IPS-NIHi11 (cell line): ENCODE results near the gene PDRG1.
A peak's percentile ranks its signal among the peaks of the same experiment; 100 is the strongest.

Experiments used
- DNase-seq: peaks from one replicate; pipeline ENCODE4 v3.0.0; 2012; ENCODE audit warnings: mixed read lengths, low spot score

PDRG1 gene

DNA sequence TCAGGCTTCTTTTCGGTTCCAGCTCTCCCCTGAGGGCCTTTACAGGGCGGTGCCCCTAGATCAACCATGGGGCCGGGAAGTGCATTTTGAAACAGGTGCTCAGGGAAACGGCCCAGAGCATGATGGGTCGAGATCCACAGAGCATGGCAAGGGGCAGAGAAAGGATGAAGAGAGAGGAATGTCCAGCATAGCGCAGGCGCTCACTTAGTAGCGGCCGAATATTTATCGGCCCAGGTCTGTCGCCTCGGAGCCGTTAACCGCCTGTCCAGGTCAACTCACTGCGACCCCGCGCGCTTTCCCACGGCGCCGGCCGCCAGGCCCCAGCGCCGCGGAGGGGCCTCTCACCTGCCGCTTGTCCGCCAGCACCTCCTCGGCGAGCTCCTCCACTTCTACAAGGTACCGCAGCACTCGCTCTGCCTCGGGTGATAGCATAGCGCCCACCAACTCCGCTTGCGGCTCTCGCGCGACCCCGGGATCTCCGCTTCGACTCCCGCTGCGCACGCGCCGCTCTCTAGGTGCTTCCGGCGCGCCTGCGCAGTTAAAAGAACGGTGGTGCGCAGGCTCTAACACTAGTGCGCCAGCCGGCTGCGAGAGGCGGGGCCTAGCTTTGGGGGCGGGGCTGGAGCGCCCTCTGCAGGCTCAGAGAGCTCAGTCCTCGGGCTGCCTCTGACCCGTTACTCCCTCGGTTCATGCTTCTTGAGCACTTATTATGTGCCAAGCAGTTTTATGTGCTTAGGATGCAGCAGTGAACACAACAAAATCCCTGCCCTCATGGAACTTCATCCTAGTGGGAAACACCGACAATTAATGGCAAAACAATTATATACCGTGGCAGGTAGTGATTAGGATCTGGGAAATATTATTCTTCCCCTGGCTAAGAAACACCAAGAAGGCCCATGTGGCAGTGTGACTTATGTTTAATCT, at the start of gene PDRG1:
Gene PDRG1 (minus strand): TSS at position 517 of the 924 bp plus-strand sequence. CDS start 85 bp downstream, at position 432.
- DNase-seq = peak; percentile 97

DNA sequence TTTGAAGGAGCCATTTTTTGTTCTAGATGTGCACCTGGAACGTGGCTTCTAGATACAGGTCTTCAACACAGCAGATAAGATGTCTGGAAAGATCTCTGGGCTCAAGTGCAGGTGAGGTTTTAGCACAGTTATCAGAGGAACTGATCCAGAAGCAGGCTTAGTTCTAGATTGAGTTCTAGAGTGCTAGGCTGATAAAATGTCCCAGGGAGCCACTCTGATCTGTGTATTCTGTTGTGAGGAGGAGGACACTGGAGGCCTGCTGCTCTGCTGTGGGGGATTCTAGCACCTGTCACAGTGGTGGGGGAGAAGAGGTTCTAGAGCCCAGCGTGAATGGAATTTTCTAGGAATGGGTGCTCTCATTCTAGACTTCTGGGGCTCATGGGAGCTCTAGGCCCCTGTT, 46.4 kb upstream of the PDRG1 start:
- DNase-seq = no peak

- DNase-seq = no peak
Observed at GRCh38 chr20:31996996-31997395, 45.1 kb upstream of the PDRG1 start.

- no peak for DNase-seq
Observed at GRCh38 chr20:31992086-31992485, 40.2 kb upstream of the PDRG1 start.

GRCh38 chr20:31991339-31991705, 39.5 kb upstream of the PDRG1 start:
- no peak for DNase-seq

DNA sequence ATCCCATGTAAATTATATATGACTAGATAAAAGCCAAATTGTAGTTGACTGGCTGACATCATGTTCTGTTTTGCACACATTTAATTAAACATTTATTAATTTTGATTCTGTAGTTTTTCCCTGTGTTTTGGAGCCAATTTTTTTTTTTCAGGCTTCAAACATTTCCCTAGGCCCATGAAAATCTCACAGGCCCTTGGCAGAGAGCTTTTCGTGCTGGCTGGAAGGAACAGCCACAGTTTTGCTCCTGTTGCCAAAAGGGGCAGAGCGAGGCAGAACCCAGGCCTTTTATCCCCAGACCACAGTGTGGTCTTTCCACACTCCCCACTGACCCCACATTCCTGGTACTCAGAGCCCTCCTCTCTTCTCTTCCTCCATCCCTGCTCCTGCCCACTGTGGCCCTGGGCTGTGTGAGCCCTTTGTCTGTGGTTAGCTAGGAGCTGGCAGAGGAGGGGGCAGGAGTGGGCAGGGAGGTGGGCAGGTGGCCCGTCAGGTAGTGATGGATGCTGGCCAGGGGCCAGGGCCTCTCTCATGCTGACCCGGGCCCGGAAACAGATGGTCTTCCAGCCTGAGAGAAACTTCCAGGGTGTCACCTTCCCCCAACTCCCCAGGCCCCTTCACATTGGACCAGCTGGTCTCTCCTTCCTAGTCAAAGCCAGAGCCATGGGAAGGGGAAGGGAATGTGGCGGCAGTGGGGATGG, 38.9 kb upstream of the PDRG1 start:
- DNase-seq = no peak

- no peak for DNase-seq
Observed at GRCh38 chr20:31989030-31989645, 37.3 kb upstream of the PDRG1 start.

- no peak for DNase-seq
Observed at GRCh38 chr20:31988430-31989015, 36.7 kb upstream of the PDRG1 start.

- DNase-seq = no peak
Observed at GRCh38 chr20:31987744-31988143, 35.9 kb upstream of the PDRG1 start.

- no peak for DNase-seq
Observed at GRCh38 chr20:31984981-31985471, 33.2 kb upstream of the PDRG1 start.

DNA sequence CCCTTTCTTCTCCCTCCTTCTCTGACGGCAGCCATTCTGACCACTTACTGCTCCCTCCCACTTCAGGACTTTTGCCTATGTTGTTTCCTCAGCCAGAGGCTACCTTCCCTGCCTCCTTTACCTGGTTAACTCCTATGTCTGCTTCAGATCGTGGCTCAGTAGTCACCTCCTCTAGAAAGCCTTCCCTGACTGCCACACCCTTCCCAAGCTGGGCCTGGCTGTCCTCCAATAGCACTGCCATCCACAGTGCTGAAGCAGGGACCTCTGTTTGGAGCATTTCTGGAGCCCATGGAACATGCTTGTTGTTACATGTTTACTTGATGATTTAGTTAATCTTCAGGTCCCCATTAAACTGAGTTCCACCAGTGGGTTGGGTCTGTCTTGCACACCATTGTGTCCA, 29.9 kb upstream of the PDRG1 start:
- no peak for DNase-seq

GRCh38 chr20:31979713-31980426, 28.0 kb upstream of the PDRG1 start:
- DNase-seq = no peak

DNA sequence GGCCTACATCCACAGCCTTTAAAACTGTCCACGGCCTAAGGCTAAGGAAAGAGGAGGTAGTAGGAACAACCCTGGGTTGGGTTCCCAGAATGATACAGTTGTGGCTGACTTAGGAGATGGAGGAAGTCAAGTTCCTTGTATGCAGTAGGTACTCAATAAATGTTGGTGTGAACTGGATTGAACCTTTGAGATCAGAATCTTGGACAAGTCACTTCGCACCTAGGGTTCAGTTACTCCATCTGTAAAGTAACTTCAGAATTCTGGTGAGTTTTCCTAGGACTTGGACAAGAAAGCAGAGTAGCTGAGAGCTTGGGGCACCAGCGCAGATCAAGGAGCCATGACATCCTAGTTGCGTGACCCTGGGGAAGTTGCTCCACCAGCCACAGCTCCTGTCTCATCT, 25.2 kb upstream of the PDRG1 start:
- no peak for DNase-seq

GRCh38 chr20:31975874-31976273, 24.0 kb upstream of the PDRG1 start:
- no peak for DNase-seq

DNA sequence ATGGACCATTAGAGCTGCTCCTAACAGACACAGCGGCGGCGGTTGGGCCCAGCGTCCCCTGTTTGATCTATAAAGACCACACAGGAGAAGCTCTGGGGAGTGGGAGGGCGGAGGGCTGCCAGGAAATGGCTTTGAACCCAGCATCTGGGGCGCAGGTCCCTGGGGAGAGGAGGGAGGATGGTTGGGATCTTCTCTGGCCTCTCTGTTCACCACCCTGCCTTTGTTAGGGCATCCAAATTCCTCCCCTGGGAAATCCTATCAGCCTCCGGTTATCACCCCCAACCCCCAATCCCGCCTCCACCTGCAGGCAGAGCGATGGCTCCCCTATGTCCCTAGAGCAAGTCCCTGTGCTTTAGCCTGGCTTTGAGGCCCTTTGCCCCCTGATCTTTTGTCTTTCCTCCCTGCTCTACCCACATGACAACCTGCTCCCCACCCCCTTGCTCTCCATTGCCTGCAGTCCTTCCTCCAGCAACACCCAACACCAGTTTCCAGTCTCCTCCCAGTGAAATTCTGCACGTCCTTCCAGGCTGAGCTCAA, 23.2 kb upstream of the PDRG1 start:
- peak; percentile 55 for DNase-seq

GRCh38 chr20:31974296-31974695, 22.4 kb upstream of the PDRG1 start:
- DNase-seq = no peak

- no peak for DNase-seq
Observed at GRCh38 chr20:31972471-31973021, 20.7 kb upstream of the PDRG1 start.

- no peak for DNase-seq
Observed at GRCh38 chr20:31969991-31970390, 18.1 kb upstream of the PDRG1 start.

GRCh38 chr20:31968291-31969126, 16.7 kb upstream of the PDRG1 start:
- DNase-seq = peak; percentile 99

DNA sequence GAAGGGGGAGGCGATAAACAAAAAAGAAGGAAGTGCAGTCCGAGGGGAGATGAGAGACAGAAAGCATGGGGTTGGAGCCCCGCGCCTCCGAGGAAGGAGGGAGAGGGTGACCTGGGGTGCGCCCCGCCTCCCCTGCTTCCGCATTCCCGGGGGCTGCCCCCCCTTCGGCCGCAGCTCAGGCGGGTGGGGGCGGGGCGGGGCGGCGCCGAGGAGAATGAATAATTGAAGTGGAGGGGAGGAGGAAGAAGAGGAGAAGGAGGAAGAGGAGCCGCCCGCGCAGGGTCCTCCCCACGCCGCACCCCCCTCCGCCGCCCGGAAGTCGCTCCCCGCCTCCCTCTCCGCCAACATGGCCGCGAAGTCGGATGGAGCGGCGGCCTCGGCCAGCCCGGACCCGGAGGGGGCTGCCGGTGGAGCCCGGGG, 16.0 kb upstream of the PDRG1 start, which contains the start of gene XKR7:
Gene XKR7 (plus strand): TSS at position 322 of the 420 bp plus-strand sequence. CDS start 25 bp downstream, at position 347.
- peak; percentile 85 for DNase-seq
